Psoas muscle (tissue), 8 donors: Measurements from ENCODE around the gene AHCTF1. TPM values are rescaled to one million over a fixed set of nuclear protein-coding genes. Genes with fewer than 3 reads are reported as not detected.
A peak's percentile ranks its signal among the peaks of the same experiment; 100 is the strongest.

Source experiments
- ATAC-seq, 4 donors: fragments of 200-7000 bp; cut with Tn5 transposase; one replicate each; pipeline ENCODE4 v1.9.1; 2020; ENCODE audit warnings: moderate library complexity in 3 of 4, mild to moderate bottlenecking in 2 of 4
- DNase-seq, 2 donors: peaks; one replicate each; pipeline ENCODE4 v3.0.0-alpha.2; 2020
- H3K27ac ChIP-seq: fragments of 200-600 bp; one replicate; pipeline ENCODE4 v1.8.0; 2022
- H3K27me3 ChIP-seq, 3 donors: fragments of 200-600 bp in 1 of 3; one replicate each; pipeline versions ENCODE4 v1.6.1 to v1.8.0; 2013 to 2022; ENCODE audit warnings: low read length in 2 of 3, mild to moderate bottlenecking in 2 of 3, moderate library complexity in 1 of 3; ENCODE audit not compliant: insufficient read depth in 3 of 3
- H3K36me3 ChIP-seq, 2 donors: fragments of 200-600 bp in 1 of 2; one replicate each; pipeline versions ENCODE4 v1.6.1 to v1.8.0; 2013 to 2022; ENCODE audit warnings: low read depth in 1 of 2, mild to moderate bottlenecking in 1 of 2, moderate library complexity in 1 of 2; ENCODE audit not compliant: insufficient read depth in 1 of 2
- H3K4me1 ChIP-seq: fragments of 200-600 bp; one replicate; pipeline ENCODE4 v1.8.0; 2022
- H3K4me3 ChIP-seq: fragments of 200-600 bp; one replicate; pipeline ENCODE4 v1.8.0; 2022; ENCODE audit warnings: mild to moderate bottlenecking
- H3K9me3 ChIP-seq: fragments of 200-600 bp; one replicate; pipeline ENCODE4 v1.8.0; 2022
- WGBS, 3 donors: extraction: QIAGEN DNeasy Blood & Tissue Kit; methylation state at CpG; one replicate each; pipeline versions ENCODE4 v1.1.6 to v1.1.7; 2013; 5-methylcytosine and 5-hydroxymethylcytosine counted together
- intact Hi-C, 2 donors: fragments of 100-400 bp; cut with DNase I; formaldehyde crosslinking; loops; one replicate each; pipeline versions ENCODE4 v1.11.0 to v1.14.2; 2022
- polyA plus RNA-seq, 3 donors: library from polyadenylated mRNA; stranded (reverse); fragments of 200-250 nt; gene quantifications; one replicate each; pipeline ENCODE4 v1.2.3, GENCODE V29; 2013
- total RNA-seq, 4 donors: library from RNA; stranded (reverse); fragmentation: NEBNext Ultra II Directional in 2 of 4; extraction: Animal tissue kit (Norgen Biotek cat#: 25700) in 2 of 4; gene quantifications; one replicate each; pipeline versions ENCODE4 v1.2.1 to v1.2.4, GENCODE V29; 2021 to 2023
- TF ChIP-seq, protein P1 (sequence below): fragments of 200-600 bp; IDR thresholded peaks from one replicate; pipeline ENCODE4 v1.8.0; 2022; ENCODE audit warnings: antibody characterized with exemption
- donor health status: healthy with polysubstance abuse.
- donor health status: DM: no; HTN: no; CAD: no; lungs with moderate emphysema.
- donor health status: Bipolar disorder and iron deficiency.
- donor health status: healthy.
- donor health status: DM: yes; HTN: yes; CAD: no.
- donor health status: DM: no; HTN: no; CAD: no.
- donor health status: DM: no; HTN: no; CAD: no.
- donor health status: DM: yes; HTN: yes; CAD: no.

Gene AHCTF1
- total and polyA plus RNA-seq, 7 donors: 9.0 to 29.6 (median 19.1) TPM

DNA sequence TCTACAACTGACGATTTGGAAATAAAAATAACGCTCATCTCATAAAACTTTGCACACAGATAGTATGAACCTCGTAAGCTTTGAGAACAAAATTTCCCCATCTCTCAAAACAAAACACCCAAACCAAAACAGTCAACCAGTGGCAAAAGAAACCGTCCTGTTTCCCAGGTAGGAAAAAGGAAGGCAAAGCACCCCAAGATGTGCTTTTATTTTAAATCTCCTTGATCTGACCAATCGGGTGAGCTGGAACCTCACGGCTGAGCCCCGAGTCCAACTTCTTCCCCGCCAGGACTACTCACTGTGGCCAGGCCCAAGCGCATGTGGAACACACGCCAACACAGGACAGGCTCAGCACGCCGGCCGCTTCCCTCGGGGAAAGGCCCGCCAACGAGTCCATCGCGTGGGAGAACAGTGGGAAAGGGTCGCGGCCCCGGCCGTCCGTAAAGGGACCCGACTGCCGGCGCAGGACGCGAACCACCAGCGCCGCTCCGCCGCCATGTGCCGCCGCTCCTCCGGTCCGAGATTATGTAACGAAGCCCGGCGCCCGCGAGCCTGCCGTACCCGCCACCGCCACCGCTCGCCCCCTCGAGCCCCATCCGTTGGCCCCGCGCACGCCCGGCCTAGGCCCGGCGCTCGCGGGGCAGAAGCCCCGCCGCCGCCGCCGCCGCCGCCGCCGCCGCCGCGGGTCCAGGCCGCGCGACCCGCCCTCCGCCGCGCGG, 759 bp downstream of the AHCTF1 start:
- Histone ChIP-seq H3K27ac (peak overlapping the region; percentile 98), H3K4me1 (peaks cover 20% of the 10 kb centered on the region), H3K9me3 (no peaks in the 10 kb centered on the region), H3K27me3 (no peaks in the 10 kb centered on the region), H3K36me3 (peaks cover 0 to 24% of the 10 kb centered on the region in 2 donors), H3K4me3 (peak overlapping the region; percentile 98)
- intact Hi-C loops: loop anchor here (10.0 kb wide), 3 partner anchors 154 to 274 kb away; partner anchors contain the start of gene ZNF669 (in 1 of the 2)
- TF ChIP-seq, protein P1, sequence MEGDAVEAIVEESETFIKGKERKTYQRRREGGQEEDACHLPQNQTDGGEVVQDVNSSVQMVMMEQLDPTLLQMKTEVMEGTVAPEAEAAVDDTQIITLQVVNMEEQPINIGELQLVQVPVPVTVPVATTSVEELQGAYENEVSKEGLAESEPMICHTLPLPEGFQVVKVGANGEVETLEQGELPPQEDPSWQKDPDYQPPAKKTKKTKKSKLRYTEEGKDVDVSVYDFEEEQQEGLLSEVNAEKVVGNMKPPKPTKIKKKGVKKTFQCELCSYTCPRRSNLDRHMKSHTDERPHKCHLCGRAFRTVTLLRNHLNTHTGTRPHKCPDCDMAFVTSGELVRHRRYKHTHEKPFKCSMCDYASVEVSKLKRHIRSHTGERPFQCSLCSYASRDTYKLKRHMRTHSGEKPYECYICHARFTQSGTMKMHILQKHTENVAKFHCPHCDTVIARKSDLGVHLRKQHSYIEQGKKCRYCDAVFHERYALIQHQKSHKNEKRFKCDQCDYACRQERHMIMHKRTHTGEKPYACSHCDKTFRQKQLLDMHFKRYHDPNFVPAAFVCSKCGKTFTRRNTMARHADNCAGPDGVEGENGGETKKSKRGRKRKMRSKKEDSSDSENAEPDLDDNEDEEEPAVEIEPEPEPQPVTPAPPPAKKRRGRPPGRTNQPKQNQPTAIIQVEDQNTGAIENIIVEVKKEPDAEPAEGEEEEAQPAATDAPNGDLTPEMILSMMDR: no peak
- WGBS, 3 donors: 0% methylated on average over 30 to 75 of the region's 76 CpGs
- DNase-seq (peak; percentile 65 to 79), ATAC-seq (peak; percentile 24 to 50 (median 28))

DNA sequence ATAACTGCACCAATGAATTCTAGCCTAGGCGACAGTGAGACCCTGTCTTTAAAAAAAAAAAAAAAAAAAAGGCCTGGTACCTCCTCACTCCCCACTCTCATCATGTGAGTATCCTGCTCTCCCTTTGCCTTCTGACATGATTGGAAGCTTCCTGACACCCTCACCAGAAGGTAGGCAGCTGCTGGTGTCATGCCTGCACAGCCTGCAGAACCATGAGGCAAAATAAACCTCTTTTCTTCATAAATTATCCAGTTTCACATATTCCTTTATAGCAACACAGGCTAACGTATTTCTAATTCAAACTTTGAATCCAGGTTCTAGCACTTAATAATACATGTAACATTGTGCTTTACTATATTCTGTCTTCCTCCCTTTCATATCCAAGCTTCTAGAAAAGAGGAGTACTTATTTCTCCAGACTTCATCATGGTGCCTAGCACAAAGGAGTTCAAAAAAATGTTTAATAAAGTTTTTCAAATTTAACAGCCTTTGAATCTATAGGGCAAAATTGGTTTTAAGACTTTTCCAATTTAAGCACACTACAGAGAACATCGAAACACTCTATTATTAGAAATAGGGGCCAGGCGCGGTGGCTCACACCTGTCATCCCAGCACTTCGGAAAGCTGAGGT, 5.6 kb downstream of the AHCTF1 start:
- WGBS, 3 donors: 77 to 97% (median 87%) methylated on average over 6 of the region's 6 CpGs
- H3K9me3 ChIP-seq: no peaks in the 10 kb centered on the region
- TF ChIP-seq, protein P1: no peak
- H3K27ac ChIP-seq: no peak overlapping the region
- no peak overlapping the region for H3K4me3 ChIP-seq
- intact Hi-C loops: no loop called here
- no peaks in the 10 kb centered on the region for H3K27me3 ChIP-seq
- peaks cover 44% of the 10 kb centered on the region for H3K4me1 ChIP-seq
- ATAC-seq (no peak), DNase-seq (no peak)
- H3K36me3 ChIP-seq: peaks cover 0 to 24% of the 10 kb centered on the region in 2 donors

DNA sequence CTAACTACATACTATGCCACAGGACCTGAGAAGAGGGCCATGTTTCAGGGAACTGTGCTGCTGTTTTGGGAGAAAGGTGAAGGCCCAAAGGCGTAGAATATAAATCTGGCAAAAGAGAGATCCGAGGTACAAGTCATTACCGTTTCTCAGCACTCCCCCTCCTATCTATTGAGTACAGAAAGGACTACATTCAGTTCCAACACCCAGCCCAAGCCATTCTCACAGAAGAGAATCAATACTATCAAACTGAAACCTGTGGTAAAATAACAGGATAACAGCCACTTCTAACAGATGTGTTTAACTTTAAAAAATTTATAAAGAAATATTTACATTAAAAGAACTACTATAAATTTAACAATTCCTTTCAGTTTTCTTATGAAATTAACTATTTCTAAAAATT, 7.8 kb downstream of the AHCTF1 start:
- ATAC-seq (peak in 1 of 4 donors; percentile 13), DNase-seq (no peak)
- 65 to 85% (median 83%) methylated on average over 3 of the region's 3 CpGs for WGBS, 3 donors
- no peaks in the 10 kb centered on the region for H3K27me3 ChIP-seq
- intact Hi-C loops: no loop called here
- no peak overlapping the region for H3K4me3 ChIP-seq
- no peaks in the 10 kb centered on the region for H3K9me3 ChIP-seq
- TF ChIP-seq, protein P1: no peak
- peaks cover 34% of the 10 kb centered on the region for H3K4me1 ChIP-seq
- peaks cover 0 to 26% of the 10 kb centered on the region in 2 donors for H3K36me3 ChIP-seq
- peak overlapping the region; percentile 28 for H3K27ac ChIP-seq

DNA sequence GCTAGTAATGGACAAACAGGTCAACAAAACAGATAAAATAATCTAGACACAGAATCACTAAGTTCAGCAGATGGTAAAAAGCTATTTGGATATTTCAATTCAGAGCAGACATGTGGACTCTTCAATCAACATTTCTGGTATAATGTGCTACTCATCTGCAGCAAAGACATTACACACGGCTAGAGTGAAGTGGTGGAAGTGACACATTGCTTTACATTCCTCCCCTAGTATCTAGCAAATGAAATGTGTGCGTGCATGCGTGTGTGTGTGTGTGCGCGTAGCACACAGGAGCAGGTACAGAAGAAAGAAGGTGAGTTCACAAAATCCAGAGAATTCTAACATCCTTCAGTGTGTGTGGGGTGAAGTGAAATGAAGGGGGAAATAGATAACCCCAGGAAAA, 8.3 kb downstream of the AHCTF1 start:
- ATAC-seq (peak in 2 of 4 donors; percentile 29 to 44), DNase-seq (no peak)
- H3K27me3 ChIP-seq: no peaks in the 10 kb centered on the region
- H3K27ac ChIP-seq: peak overlapping the region; percentile 28
- TF ChIP-seq, protein P1: no peak
- peaks cover 0 to 23% of the 10 kb centered on the region in 2 donors for H3K36me3 ChIP-seq
- no peaks in the 10 kb centered on the region for H3K9me3 ChIP-seq
- peaks cover 34% of the 10 kb centered on the region for H3K4me1 ChIP-seq
- 74 to 86% (median 83%) methylated on average over 5 of the region's 5 CpGs for whole genome bisulfite sequencing, 3 donors
- intact Hi-C loops: no loop called here
- H3K4me3 ChIP-seq: no peak overlapping the region
